Upper lobe of left lung (tissue), 6 donors: ENCODE measurements around the gene SMIM29. TPM values are rescaled to one million over a fixed set of nuclear protein-coding genes. Genes with fewer than 3 reads are reported as not detected.
"Not testable (repeated sequence)": the region's sequence is repeated elsewhere in the genome, so short reads cannot be mapped to it uniquely, and the experiment has no call there.

Experiments
- ATAC-seq, 2 donors: fragments of 200-7000 bp; cut with Tn5 transposase; one replicate each; pipeline ENCODE4 v1.9.1; 2022; ENCODE audit warnings: mild to moderate bottlenecking in 2 of 2, moderate library complexity in 2 of 2; ENCODE audit not compliant: low FRiP score in 2 of 2
- DNase-seq, 2 donors: peaks; one replicate each; pipeline ENCODE4 v3.0.0-alpha.2; 2019 to 2020
- H3K27ac ChIP-seq, 4 donors: fragments of 200-600 bp; sonication (generic); one replicate each; pipeline ENCODE4 v1.5.1; 2016 to 2019
- H3K27me3 ChIP-seq, 4 donors: fragments of 200-600 bp; sonication (generic); one replicate each; pipeline ENCODE4 v1.5.1; 2017 to 2019
- H3K36me3 ChIP-seq, 4 donors: fragments of 200-600 bp; sonication (generic); one replicate each; pipeline ENCODE4 v1.5.1; 2016 to 2019
- H3K4me1 ChIP-seq, 4 donors: fragments of 200-600 bp; sonication (generic); one replicate each; pipeline ENCODE4 v1.5.1; 2018 to 2019
- H3K4me3 ChIP-seq, 4 donors: fragments of 200-600 bp; sonication (generic); one replicate each; pipeline ENCODE4 v1.5.1; 2017 to 2019; ENCODE audit warnings: mild to moderate bottlenecking in 2 of 4, moderate library complexity in 1 of 4
- H3K9me3 ChIP-seq, 4 donors: fragments of 200-600 bp; sonication (generic); one replicate each; pipeline ENCODE4 v1.5.1; 2018 to 2019
- EP300 ChIP-seq, 4 donors: sonication (generic); formaldehyde crosslinking; IDR thresholded peaks; one replicate each; pipeline ENCODE4 v1.5.1; 2017; ENCODE audit warnings: antibody characterized with exemption in 4 of 4, control low read depth in 2 of 4
- POLR2A ChIP-seq, 4 donors: fragments of 450-650 bp; IDR thresholded peaks; one replicate each; pipeline ENCODE4 v1.5.1; 2016 to 2017; ENCODE audit warnings: antibody characterized with exemption in 4 of 4, mild to moderate bottlenecking in 2 of 4
- POLR2AphosphoS5 ChIP-seq, 2 donors: sonication (generic); formaldehyde crosslinking; IDR thresholded peaks; one replicate each; pipeline ENCODE4 v1.5.1; 2017; ENCODE audit warnings: antibody characterized with exemption in 2 of 2
- WGBS, 2 donors: methylation state at CpG; one replicate each; pipeline ENCODE4 v1.1.5; 2017 to 2018; 5-methylcytosine and 5-hydroxymethylcytosine counted together
- total RNA-seq, 6 donors: library from RNA; depleted of rRNA in 4 of 6; stranded (reverse); fragments of >200 nt in 4 of 6; gene quantifications; one replicate each; pipeline versions ENCODE4 v1.1.0 to v1.2.1, GENCODE V29; 2016 to 2021
- TF ChIP-seq, protein P1 (sequence below), 6 experiments: fragments of 450-650 bp in 4 of 6; fragments of 200-600 bp in 2 of 6; sonication (generic) in 2 of 6; IDR thresholded peaks; one replicate each; pipeline ENCODE4 v1.5.1; 2016 to 2019; ENCODE audit warnings: antibody characterized with exemption in 6 of 6
- donor health status: DM: no; HTN: no; CAD: no; lungs with moderate emphysema.
- donor health status: DM: no; HTN: yes; CAD: no; lungs with severe emphysema.

SMIM29 gene
- total RNA-seq, 6 donors from 2014 or later, result 12.6 to 42.2 (median 34.9) TPM

- TF ChIP-seq EP300 (IDR thresholded peaks at IDR 0.05) (no peak), POLR2A (IDR thresholded peaks at IDR 0.05) (no peak), POLR2AphosphoS5 (IDR thresholded peaks at IDR 0.05) (no peak)
- TF ChIP-seq, protein P1, sequence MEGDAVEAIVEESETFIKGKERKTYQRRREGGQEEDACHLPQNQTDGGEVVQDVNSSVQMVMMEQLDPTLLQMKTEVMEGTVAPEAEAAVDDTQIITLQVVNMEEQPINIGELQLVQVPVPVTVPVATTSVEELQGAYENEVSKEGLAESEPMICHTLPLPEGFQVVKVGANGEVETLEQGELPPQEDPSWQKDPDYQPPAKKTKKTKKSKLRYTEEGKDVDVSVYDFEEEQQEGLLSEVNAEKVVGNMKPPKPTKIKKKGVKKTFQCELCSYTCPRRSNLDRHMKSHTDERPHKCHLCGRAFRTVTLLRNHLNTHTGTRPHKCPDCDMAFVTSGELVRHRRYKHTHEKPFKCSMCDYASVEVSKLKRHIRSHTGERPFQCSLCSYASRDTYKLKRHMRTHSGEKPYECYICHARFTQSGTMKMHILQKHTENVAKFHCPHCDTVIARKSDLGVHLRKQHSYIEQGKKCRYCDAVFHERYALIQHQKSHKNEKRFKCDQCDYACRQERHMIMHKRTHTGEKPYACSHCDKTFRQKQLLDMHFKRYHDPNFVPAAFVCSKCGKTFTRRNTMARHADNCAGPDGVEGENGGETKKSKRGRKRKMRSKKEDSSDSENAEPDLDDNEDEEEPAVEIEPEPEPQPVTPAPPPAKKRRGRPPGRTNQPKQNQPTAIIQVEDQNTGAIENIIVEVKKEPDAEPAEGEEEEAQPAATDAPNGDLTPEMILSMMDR (IDR thresholded peaks at IDR 0.05), result no peak
- no peak overlapping the region for H3K27ac ChIP-seq
- WGBS, 2 donors, result 100% methylated on average over 2 of the region's 2 CpGs
- H3K27me3 ChIP-seq, result no peaks in the 10 kb centered on the region
- DNase-seq (no peak), ATAC-seq (no peak)
- H3K4me1 ChIP-seq, result peaks cover 7 to 13% (median 10%) of the 10 kb centered on the region in 4 donors
- H3K4me3 ChIP-seq, result no peak overlapping the region
- H3K36me3 ChIP-seq, result no peaks in the 10 kb centered on the region
- H3K9me3 ChIP-seq, result peaks cover 0 to 9% (median 0%) of the 10 kb centered on the region in 4 donors
Measured at GRCh38 chr6:34267746-34268145, 18.9 kb upstream of the SMIM29 start.

DNA sequence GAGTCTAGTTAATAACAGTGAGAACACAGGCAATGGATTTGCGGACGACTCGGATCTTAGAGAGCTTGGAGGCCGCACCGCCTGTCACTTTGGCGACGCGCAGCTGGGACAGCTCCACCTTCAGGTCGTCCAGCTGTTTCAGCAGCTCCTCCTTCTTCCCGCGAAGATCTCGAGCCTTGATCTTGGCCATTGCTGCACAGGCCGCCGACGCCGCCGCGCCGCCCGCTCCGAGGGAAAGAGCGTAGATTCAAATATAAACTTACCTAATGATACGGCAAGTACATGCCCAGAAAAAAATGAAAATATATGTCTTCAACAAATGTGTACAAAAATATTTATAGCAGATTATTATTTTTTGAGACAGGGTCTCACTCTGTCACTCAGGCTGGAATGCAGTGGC lies 14.7 kb upstream of the SMIM29 start:
- DNase-seq, H3K4me1 ChIP-seq, ATAC-seq, H3K36me3 ChIP-seq, H3K27me3 ChIP-seq, H3K9me3 ChIP-seq, H3K4me3 ChIP-seq, H3K27ac ChIP-seq: not testable (repeated sequence)
- WGBS, 2 donors, result 86 to 87% methylated on average over 21 to 23 of the region's 23 CpGs

DNA sequence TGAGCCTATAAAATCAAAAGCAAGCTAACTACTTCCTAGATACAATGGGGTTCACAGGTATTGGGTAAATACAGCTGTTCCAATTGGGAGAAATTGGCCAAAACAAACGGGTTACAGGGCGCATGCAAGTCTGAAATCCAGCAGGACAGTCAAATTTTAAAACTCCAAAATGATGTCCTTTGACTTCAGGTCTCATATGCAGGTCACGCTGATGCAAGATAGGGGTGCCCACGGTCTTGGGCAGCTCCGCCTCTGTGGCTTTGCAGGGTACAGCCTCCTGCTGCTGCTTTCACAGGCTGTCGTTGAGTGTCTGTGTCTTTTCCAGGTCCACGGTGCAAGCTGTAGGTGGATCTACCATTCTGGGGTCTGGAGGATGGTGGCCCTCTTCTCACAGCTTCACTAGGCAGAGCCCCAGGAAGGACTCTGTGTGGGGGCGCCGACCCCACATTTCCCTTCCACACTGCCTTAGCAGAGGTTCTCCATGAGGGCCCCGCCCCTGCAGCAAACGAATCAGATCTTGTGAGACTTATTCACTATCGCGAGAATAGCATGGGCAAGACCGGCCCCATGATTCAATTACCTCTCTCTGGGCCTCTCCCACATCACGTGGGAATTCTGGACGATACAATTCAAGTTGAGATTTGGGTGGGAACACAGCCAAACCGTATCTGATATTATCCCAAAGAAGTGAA lies 11.9 kb upstream of the SMIM29 start:
- no peaks in the 10 kb centered on the region for H3K4me1 ChIP-seq
- H3K27ac ChIP-seq, result no peak overlapping the region
- H3K4me3 ChIP-seq, result no peak overlapping the region
- H3K27me3 ChIP-seq, result no peaks in the 10 kb centered on the region
- TF ChIP-seq POLR2A (IDR thresholded peaks at IDR 0.05) (no peak), POLR2AphosphoS5 (IDR thresholded peaks at IDR 0.05) (no peak), EP300 (IDR thresholded peaks at IDR 0.05) (no peak)
- TF ChIP-seq, protein P1 (IDR thresholded peaks at IDR 0.05), result no peak
- DNase-seq (no peak), ATAC-seq (no peak)
- WGBS, 2 donors, result 84 to 85% methylated on average over 13 to 17 of the region's 17 CpGs
- H3K9me3 ChIP-seq, result peaks cover 0 to 9% (median 0%) of the 10 kb centered on the region in 4 donors
- no peaks in the 10 kb centered on the region for H3K36me3 ChIP-seq

DNA sequence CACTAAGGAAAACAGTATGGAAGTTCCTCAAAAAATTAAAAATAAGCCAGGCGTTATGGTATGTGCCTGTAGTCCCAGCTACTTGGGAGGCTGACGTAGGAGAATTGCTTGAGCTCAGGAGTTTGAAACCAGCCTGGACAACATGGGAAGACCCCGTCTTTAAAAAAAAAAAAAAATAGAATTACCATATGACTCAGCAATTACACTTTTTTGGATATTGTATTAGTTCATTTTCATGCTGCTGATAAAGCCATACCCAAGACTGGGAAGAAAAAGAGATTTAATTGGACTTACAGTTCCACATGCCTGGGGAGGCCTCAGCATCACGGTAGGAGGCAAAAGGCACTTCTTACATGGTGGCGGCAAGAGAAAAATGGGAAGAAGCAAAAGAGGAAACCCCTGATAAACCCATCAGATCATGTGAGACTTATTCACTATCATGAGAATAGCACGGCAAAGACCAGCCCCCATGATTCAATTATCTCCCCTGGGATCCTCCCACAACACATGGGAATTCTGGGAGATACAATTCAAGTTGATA lies 10.8 kb upstream of the SMIM29 start:
- WGBS, 2 donors, result 84 to 86% methylated on average over 6 of the region's 6 CpGs
- Histone ChIP-seq H3K4me3 (no peak overlapping the region), H3K27me3 (no peaks in the 10 kb centered on the region), H3K9me3 (peaks cover 0 to 9% (median 0%) of the 10 kb centered on the region in 4 donors), H3K27ac (no peak overlapping the region), H3K4me1 (no peaks in the 10 kb centered on the region), H3K36me3 (no peaks in the 10 kb centered on the region)
- ATAC-seq (no peak), DNase-seq (no peak)
- TF ChIP-seq POLR2AphosphoS5 (IDR thresholded peaks at IDR 0.05) (no peak), POLR2A (IDR thresholded peaks at IDR 0.05) (no peak), EP300 (IDR thresholded peaks at IDR 0.05) (no peak)
- TF ChIP-seq, protein P1 (IDR thresholded peaks at IDR 0.05), result no peak

DNA sequence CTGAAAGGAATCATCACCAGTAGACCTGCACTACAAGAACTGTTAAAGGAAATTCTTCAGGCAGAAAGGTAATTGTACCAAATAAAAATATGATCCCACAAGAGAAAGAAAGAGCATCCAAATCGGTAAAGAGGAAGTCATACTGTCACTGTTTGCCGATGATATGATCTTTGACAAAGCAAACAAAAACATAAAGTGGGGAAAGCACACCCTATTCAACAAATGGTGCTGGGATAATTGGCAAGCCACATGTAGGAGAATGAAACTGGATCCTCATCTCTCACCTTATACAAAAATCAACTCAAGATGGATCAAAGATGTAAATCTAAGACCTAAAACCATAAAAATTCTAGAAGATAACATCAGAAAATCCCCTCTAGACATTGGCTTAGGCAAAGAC lies 3.6 kb upstream of the SMIM29 start:
- WGBS, 2 donors, result 24 to 47% methylated on average over 2 of the region's 2 CpGs

More for the DNA sequence above, 3.6 kb upstream of the SMIM29 start:
- peaks cover 16 to 23% (median 21%) of the 10 kb centered on the region in 4 donors for H3K4me1 ChIP-seq
- H3K27me3 ChIP-seq, DNase-seq, H3K36me3 ChIP-seq, H3K27ac ChIP-seq, H3K4me3 ChIP-seq, H3K9me3 ChIP-seq, ATAC-seq: not testable (repeated sequence)
